Keratinocyte (primary cell): ENCODE data around the gene PSMC6. TPM values are rescaled to one million over a fixed set of nuclear protein-coding genes. Genes with fewer than 3 reads are reported as not detected.

Source experiments
- DNase-seq: peaks from one replicate; pipeline ENCODE4 v3.0.0-alpha.2; 2011; ENCODE audit warnings: low read depth, missing footprints, low spot score
- FAIRE-seq: peaks from 2 replicates; lab custom pipeline; 2011; peaks lifted over from hg19 to GRCh38; lab: Jason Lieb, UNC
- H2AFZ ChIP-seq: 2 replicates; pipeline ENCODE4 v1.6.0; 2012; ENCODE audit warnings: low read length, control low read depth, inconsistent platforms; ENCODE audit not compliant: control insufficient read depth
- H3K27ac ChIP-seq: 2 replicates; pipeline ENCODE4 v1.5.1; 2011; ENCODE audit warnings: low read length; ENCODE audit not compliant: control insufficient read depth, insufficient read depth
- H3K27me3 ChIP-seq: 3 replicates; pipeline ENCODE4 v1.6.0; 2011; ENCODE audit warnings: low read length; ENCODE audit not compliant: control insufficient read depth, insufficient read depth; ENCODE audit errors: extremely low read depth
- H3K36me3 ChIP-seq, 2 experiments: 2 replicates in 1 of 2; 3 replicates in 1 of 2; pipeline ENCODE4 v1.5.1; 2011; ENCODE audit warnings: low read length in 2 of 2, mild to moderate bottlenecking in 1 of 2; ENCODE audit not compliant: control insufficient read depth in 2 of 2, insufficient read depth in 2 of 2; ENCODE audit errors: extremely low read depth in 1 of 2
- H3K4me1 ChIP-seq: 3 replicates; pipeline ENCODE4 v1.5.1; 2011; ENCODE audit warnings: low read length; ENCODE audit not compliant: control insufficient read depth, insufficient read depth; ENCODE audit errors: extremely low read depth
- H3K4me2 ChIP-seq: 3 replicates; pipeline ENCODE4 v1.6.0; 2011; ENCODE audit warnings: low read depth, low read length; ENCODE audit not compliant: control insufficient read depth, insufficient read depth; ENCODE audit errors: extremely low read depth
- H3K4me3 ChIP-seq, 3 experiments: fragments of 200-600 bp in 1 of 3; sonication (generic) in 1 of 3; 2 replicates in 2 of 3; 3 replicates in 1 of 3; pipeline ENCODE4 v1.5.1; 2011 to 2016; ENCODE audit warnings: low read length in 3 of 3, mild to moderate bottlenecking in 3 of 3, control low read depth in 2 of 3, inconsistent platforms in 1 of 3, low read depth in 1 of 3, mixed read lengths in 1 of 3, mixed run types in 1 of 3, moderate library complexity in 1 of 3; ENCODE audit not compliant: control insufficient read depth in 2 of 3, insufficient read depth in 2 of 3; ENCODE audit errors: extremely low read depth in 1 of 3
- H3K79me2 ChIP-seq: 2 replicates; pipeline ENCODE4 v1.6.0; 2012; ENCODE audit warnings: low read length; ENCODE audit not compliant: control insufficient read depth, insufficient read depth
- H3K9ac ChIP-seq: 3 replicates; pipeline ENCODE4 v1.6.0; 2011; ENCODE audit warnings: low read length; ENCODE audit not compliant: control insufficient read depth, insufficient read depth; ENCODE audit errors: extremely low read depth
- H3K9me1 ChIP-seq: 3 replicates; pipeline ENCODE4 v1.6.0; 2011; ENCODE audit warnings: low read length; ENCODE audit not compliant: control insufficient read depth, insufficient read depth; ENCODE audit errors: extremely low read depth
- H3K9me3 ChIP-seq: 2 replicates; pipeline ENCODE4 v1.5.1; 2012; ENCODE audit warnings: low read depth, low read length; ENCODE audit not compliant: control insufficient read depth
- H4K20me1 ChIP-seq: 3 replicates; pipeline ENCODE4 v1.6.0; 2011; ENCODE audit warnings: low read length; ENCODE audit not compliant: control insufficient read depth, insufficient read depth; ENCODE audit errors: extremely low read depth
- EZH2 ChIP-seq: IDR thresholded peaks from one replicate; pipeline ENCODE4 v1.6.1; 2012; ENCODE audit warnings: inconsistent platforms, mild to moderate bottlenecking, low read length, moderate library complexity
- dilution Hi-C: fragments of 300-500 bp; cut with MboI; formaldehyde crosslinking; loops from one replicate; pipeline ENCODE4 v1.7.0; 2020; ENCODE audit warnings: low sequenced_read_pairs; ENCODE audit not compliant: extremely low pct_ligation_motif_present
- polyA plus RNA-seq, 5 experiments: library from polyadenylated mRNA; depleted of rRNA in 3 of 5; stranded (reverse) in 3 of 5; stranded (forward) in 1 of 5; unstranded in 1 of 5; fragments of >200 nt; gene quantifications; 1 replicate in 1 of 5; 2 replicates in 3 of 5; 3 replicates in 1 of 5; pipeline versions ENCODE4 v1.2.1 to v1.2.3, GENCODE V29; 2011 to 2012; ENCODE audit warnings: missing spikeins in 2 of 5, low read depth in 1 of 5, low replicate concordance in 1 of 5
- TF ChIP-seq, protein P1 (sequence below), 3 experiments: IDR thresholded peaks in 1 of 3; conservative IDR thresholded peaks in 1 of 3; optimal IDR thresholded peaks in 1 of 3; 2 replicates in 2 of 3; 3 replicates in 1 of 3; pipeline versions ENCODE3 to v1.5.1; 2011; ENCODE audit warnings: low read length in 3 of 3, mild to moderate bottlenecking in 3 of 3, moderate library complexity in 2 of 3, control low read depth in 1 of 3, inconsistent platforms in 1 of 3; ENCODE audit not compliant: insufficient read depth in 2 of 3; ENCODE audit errors: extremely low read depth in 1 of 3

The PSMC6 gene
- polyA plus RNA-seq, 1 donor (not counting 4 experiments of a cell fraction or from before 2014, with no cell fraction given), result 152 TPM

DNA sequence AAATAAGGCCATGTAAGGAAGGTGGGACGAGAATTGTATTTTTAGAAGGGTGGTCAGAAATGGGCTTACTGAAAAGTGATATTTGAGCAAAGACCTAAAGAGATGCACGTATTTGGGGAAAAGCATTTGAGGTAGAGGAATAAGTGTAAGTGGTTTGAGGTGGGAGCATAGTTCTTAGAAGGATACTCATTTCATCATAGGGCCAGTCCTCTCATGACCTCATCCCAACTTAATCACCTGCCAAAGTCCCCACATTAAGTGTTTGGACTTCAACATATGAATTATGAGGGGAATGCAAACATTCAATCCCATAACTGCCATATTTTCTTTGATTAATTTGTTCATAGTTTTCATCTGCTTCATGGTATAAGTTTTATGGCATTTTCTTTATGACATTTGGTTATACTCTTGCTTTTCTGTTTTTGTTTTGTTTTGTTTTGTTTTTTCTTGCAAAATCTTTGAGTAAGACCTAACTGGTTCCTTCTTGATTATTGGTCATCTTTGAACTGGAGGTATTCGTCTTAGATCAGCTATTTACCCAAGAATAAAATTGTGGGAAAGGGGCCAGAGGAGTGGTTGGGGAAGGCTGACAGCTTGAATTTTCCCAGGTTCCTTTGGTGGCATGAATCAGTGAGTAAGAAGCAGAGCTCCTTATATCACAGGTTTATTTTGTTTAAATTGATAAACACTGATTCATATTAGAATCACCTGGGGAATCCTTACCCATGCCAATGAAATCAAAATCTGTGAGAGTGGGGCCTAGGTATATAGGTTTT is 60.2 kb downstream of the PSMC6 start:
- Histone ChIP-seq H3K36me3 (peaks cover 0 to 1% of the 10 kb centered on the region in 2 experiments), H3K9me1 (no peaks in the 10 kb centered on the region), H3K27ac (no peak overlapping the region), H3K4me3 (no peak overlapping the region), H3K9me3 (no peaks in the 10 kb centered on the region), H3K27me3 (no peaks in the 10 kb centered on the region), H3K4me1 (no peaks in the 10 kb centered on the region), H3K79me2 (no peaks in the 10 kb centered on the region), H4K20me1 (no peaks in the 10 kb centered on the region), H3K9ac (no peak overlapping the region), H3K4me2 (no peak overlapping the region), H2AFZ (no peak overlapping the region)
- FAIRE-seq (peak; percentile 57), DNase-seq (no peak)
- TF ChIP-seq, protein P1, sequence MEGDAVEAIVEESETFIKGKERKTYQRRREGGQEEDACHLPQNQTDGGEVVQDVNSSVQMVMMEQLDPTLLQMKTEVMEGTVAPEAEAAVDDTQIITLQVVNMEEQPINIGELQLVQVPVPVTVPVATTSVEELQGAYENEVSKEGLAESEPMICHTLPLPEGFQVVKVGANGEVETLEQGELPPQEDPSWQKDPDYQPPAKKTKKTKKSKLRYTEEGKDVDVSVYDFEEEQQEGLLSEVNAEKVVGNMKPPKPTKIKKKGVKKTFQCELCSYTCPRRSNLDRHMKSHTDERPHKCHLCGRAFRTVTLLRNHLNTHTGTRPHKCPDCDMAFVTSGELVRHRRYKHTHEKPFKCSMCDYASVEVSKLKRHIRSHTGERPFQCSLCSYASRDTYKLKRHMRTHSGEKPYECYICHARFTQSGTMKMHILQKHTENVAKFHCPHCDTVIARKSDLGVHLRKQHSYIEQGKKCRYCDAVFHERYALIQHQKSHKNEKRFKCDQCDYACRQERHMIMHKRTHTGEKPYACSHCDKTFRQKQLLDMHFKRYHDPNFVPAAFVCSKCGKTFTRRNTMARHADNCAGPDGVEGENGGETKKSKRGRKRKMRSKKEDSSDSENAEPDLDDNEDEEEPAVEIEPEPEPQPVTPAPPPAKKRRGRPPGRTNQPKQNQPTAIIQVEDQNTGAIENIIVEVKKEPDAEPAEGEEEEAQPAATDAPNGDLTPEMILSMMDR (optimal IDR thresholded peaks at IDR 0.05 in 1 of 3, IDR thresholded peaks at IDR 0.05 in 1 of 3, conservative IDR thresholded peaks at IDR 0.05 in 1 of 3; ENCODE audit: extremely low read depth in 1 of 3, insufficient read depth in 2 of 3, low read length in 3 of 3), result no peak
- no peak for TF ChIP-seq EZH2
- dilution Hi-C loops, result no loop called here

DNA sequence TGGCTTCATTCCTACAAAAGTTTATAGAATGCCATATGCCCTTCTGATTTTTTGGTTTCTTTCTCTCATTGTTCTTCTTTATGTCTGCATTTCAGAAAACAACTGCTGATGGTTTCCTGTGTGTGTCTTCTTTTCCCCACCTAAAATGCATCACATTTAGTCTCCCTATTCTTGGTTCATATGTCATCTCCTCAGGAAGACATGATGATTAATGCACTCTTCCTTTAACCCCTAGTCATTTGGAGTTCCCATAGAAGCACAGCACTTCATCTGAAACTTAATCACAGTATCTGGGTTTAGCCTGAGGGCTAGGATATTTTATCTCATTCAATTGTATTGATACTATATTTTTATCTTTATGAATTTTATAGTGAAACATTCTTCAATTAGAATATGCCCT is 62.9 kb downstream of the PSMC6 start:
- Histone ChIP-seq H3K4me1 (no peaks in the 10 kb centered on the region), H4K20me1 (no peaks in the 10 kb centered on the region), H2AFZ (no peak overlapping the region), H3K36me3 (peaks cover 0 to 1% of the 10 kb centered on the region in 2 experiments), H3K4me3 (no peak overlapping the region), H3K27ac (no peak overlapping the region), H3K9ac (no peak overlapping the region), H3K79me2 (no peaks in the 10 kb centered on the region), H3K4me2 (no peak overlapping the region), H3K9me1 (no peaks in the 10 kb centered on the region), H3K27me3 (no peaks in the 10 kb centered on the region), H3K9me3 (no peaks in the 10 kb centered on the region)
- FAIRE-seq (no peak), DNase-seq (no peak)
- dilution Hi-C loops, result no loop called here
- TF ChIP-seq, protein P1 (optimal IDR thresholded peaks at IDR 0.05 in 1 of 3, IDR thresholded peaks at IDR 0.05 in 1 of 3, conservative IDR thresholded peaks at IDR 0.05 in 1 of 3; ENCODE audit: extremely low read depth in 1 of 3, insufficient read depth in 2 of 3, low read length in 3 of 3), result no peak
- TF ChIP-seq EZH2, result no peak
